ENCODE measurements around the gene SLC2A8.

SLC2A8 gene, protein sequence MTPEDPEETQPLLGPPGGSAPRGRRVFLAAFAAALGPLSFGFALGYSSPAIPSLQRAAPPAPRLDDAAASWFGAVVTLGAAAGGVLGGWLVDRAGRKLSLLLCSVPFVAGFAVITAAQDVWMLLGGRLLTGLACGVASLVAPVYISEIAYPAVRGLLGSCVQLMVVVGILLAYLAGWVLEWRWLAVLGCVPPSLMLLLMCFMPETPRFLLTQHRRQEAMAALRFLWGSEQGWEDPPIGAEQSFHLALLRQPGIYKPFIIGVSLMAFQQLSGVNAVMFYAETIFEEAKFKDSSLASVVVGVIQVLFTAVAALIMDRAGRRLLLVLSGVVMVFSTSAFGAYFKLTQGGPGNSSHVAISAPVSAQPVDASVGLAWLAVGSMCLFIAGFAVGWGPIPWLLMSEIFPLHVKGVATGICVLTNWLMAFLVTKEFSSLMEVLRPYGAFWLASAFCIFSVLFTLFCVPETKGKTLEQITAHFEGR

DNA sequence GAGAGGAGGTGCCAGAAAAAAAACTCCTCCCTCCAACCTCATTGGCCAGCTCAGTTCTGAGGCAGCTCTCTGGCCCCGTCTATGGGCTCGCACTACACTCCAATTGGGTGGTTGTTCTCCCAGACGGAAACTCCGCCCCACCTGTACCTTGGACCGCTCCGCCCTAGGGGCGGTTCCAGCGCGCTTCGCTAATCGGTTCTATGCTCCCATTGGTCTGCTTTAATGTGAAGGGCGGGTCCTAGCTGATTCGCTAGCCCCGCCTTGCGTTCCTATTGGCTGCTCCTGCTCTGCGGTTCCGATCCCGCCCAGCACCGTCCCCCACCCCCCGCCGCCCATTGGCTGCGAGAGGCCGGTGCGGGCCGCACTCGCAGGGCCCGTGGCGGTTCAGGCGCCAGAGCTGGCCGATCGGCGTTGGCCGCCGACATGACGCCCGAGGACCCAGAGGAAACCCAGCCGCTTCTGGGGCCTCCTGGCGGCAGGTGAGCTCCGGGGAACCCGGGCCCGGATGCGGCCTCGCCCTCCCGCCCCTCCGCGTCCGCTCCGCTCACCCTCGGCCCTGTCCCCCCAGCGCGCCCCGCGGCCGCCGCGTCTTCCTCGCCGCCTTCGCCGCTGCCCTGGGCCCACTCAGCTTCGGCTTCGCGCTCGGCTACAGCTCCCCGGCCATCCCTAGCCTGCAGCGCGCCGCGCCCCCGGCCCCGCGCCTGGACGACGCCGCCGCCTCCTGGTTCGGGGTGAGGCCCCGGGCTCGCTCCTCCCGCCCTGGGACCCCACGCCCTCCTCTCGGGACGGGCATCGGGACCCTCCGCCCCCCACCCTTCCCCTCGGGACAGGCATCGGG lies at the start of gene SLC2A8:
SLC2A8 (plus strand) TSS at position 362 of the 838 bp plus-strand sequence; CDS start at position 424, 62 bp downstream.
- H4K20me1 ChIP-seq (ENCODE audit: insufficient read depth, low read length, poor library complexity, severe bottlenecking): no peaks in the 10 kb centered on the region
- H3K4me2 ChIP-seq (ENCODE audit: low read depth, low read length, poor library complexity, severe bottlenecking): no peak within 1 kb of the TSS
- H3K9ac ChIP-seq (ENCODE audit: low read depth, low read length, poor library complexity, severe bottlenecking): no peak within 1 kb of the TSS
- H3K9me3 ChIP-seq (ENCODE audit: insufficient read depth, low read depth, low read length): no peaks in the 10 kb centered on the region
- no peaks in the 10 kb centered on the region for H3K79me2 ChIP-seq (ENCODE audit: insufficient read depth, low read length)
- no peak within 1 kb of the TSS for H3K4me3 ChIP-seq (ENCODE audit: low read length, poor library complexity, severe bottlenecking)
- no peaks in the 10 kb centered on the region for H3K36me3 ChIP-seq (ENCODE audit: insufficient read depth, low read length)
- no peak for TF ChIP-seq EZH2phosphoT487 (IDR thresholded peaks at IDR 0.05; ENCODE audit: borderline replicate concordance)
- TF ChIP-seq, protein P1, sequence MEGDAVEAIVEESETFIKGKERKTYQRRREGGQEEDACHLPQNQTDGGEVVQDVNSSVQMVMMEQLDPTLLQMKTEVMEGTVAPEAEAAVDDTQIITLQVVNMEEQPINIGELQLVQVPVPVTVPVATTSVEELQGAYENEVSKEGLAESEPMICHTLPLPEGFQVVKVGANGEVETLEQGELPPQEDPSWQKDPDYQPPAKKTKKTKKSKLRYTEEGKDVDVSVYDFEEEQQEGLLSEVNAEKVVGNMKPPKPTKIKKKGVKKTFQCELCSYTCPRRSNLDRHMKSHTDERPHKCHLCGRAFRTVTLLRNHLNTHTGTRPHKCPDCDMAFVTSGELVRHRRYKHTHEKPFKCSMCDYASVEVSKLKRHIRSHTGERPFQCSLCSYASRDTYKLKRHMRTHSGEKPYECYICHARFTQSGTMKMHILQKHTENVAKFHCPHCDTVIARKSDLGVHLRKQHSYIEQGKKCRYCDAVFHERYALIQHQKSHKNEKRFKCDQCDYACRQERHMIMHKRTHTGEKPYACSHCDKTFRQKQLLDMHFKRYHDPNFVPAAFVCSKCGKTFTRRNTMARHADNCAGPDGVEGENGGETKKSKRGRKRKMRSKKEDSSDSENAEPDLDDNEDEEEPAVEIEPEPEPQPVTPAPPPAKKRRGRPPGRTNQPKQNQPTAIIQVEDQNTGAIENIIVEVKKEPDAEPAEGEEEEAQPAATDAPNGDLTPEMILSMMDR (conservative IDR thresholded peaks at IDR 0.05; ENCODE audit: low read length): no peak
- no peaks in the 10 kb centered on the region for H3F3A ChIP-seq (ENCODE audit: low read depth)
- no peaks in the 10 kb centered on the region for H3K9me2 ChIP-seq (replicated peaks; ENCODE audit: low read depth, low read length)
- no peak within 1 kb of the TSS for H2AFZ ChIP-seq (ENCODE audit: low read length)
- H3K27me3 ChIP-seq (ENCODE audit: insufficient read depth, low read length, poor library complexity, severe bottlenecking): peaks cover 83% of the 10 kb centered on the region
- H3K4me1 ChIP-seq (ENCODE audit: insufficient read depth, low read length, poor library complexity, severe bottlenecking): no peaks in the 10 kb centered on the region

DNA sequence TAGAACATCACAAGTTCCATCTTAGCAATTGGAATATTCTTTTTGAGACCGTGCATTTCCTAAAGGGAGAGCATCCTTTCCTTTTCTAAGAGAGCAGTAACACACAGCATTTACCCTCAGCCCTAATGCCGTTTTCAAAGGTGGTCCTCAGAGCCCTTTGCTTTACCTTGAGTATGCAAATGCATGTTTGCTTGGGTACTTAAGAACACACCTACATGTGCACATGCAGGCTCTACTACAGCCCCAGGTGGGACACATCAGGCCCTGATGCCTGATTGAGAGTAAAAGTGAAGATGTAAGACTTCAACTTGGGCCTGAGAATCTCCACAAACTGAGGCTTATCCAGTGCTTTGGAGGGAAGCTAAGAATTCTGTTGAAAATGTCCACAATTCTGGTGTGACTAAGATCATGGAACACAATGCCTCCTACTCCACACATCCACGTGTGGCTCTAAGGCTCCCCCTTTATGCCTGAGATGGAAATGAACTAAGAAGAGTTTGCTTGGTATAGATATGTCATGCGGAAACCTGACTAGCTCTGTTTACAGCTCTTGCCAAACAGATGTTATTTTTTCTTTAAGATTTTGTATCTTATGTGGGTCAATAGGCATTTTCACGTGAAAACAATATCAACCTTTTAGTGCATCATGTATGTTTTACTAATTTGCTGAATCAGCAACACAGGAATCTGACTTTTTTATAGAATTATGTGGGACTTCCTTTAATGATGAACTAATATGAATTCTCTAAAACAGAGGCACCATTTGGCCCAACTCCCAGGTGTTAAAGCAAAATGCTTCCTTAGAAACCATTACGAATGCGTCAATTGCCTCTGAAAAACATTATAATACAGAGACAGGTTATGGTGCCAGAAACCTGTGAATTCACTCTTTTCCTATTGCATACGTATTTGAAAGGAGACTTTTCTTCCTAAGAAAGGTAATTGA lies 48.9 kb upstream of the SLC2A8 start:
- Histone ChIP-seq H4K20me1 (ENCODE audit: insufficient read depth, low read length, poor library complexity, severe bottlenecking) (no peaks in the 10 kb centered on the region), H3K36me3 (ENCODE audit: insufficient read depth, low read length) (no peaks in the 10 kb centered on the region), H3K9me2 (replicated peaks; ENCODE audit: low read depth, low read length) (no peaks in the 10 kb centered on the region), H3K4me2 (ENCODE audit: low read depth, low read length, poor library complexity, severe bottlenecking) (no peak overlapping the region), H3K9ac (ENCODE audit: low read depth, low read length, poor library complexity, severe bottlenecking) (no peak overlapping the region), H3K27me3 (ENCODE audit: insufficient read depth, low read length, poor library complexity, severe bottlenecking) (no peaks in the 10 kb centered on the region), H3K9me3 (ENCODE audit: insufficient read depth, low read depth, low read length) (no peaks in the 10 kb centered on the region), H3K4me3 (ENCODE audit: low read length, poor library complexity, severe bottlenecking) (no peak overlapping the region), H3K4me1 (ENCODE audit: insufficient read depth, low read length, poor library complexity, severe bottlenecking) (no peaks in the 10 kb centered on the region), H3K79me2 (ENCODE audit: insufficient read depth, low read length) (no peaks in the 10 kb centered on the region), H2AFZ (ENCODE audit: low read length) (peak overlapping the region; percentile 40; the same call in 1 of the 2 replicates), H3F3A (ENCODE audit: low read depth) (no peaks in the 10 kb centered on the region)
- TF ChIP-seq, protein P1 (conservative IDR thresholded peaks at IDR 0.05; ENCODE audit: low read length): peak; percentile 59
- TF ChIP-seq EZH2phosphoT487 (IDR thresholded peaks at IDR 0.05; ENCODE audit: borderline replicate concordance): no peak

DNA sequence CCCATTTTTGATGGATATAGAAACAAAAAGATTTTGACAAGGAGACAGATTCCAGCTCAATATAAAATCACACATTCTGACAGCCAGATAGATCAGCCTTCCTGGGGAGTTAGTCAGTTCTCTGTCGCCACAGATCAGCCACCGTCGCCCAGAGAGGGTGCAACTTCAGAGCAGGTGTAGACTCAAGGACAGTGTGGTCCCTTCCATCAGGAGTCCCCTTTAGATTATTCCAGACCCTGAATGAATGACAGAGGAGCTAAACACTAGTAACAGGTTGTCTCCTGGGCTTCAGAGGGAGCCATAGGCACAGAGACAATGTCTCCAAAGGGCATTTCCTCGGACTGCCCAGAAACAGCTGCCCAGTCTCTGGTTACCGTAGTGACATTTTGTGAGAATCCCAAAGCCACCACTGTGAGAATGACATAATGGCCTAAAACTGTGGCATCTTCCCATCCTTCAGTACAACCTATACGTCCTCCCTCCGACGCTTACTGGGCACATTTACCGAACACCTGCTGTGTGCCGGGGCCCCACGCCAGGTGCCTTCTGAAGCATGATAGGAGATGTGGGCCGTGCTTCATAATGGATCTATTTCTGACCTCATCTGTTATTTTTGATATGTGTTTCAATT lies 47.4 kb upstream of the SLC2A8 start:
- Histone ChIP-seq H3K27me3 (ENCODE audit: insufficient read depth, low read length, poor library complexity, severe bottlenecking) (no peaks in the 10 kb centered on the region), H3K79me2 (ENCODE audit: insufficient read depth, low read length) (no peaks in the 10 kb centered on the region), H2AFZ (ENCODE audit: low read length) (no peak overlapping the region), H3K9ac (ENCODE audit: low read depth, low read length, poor library complexity, severe bottlenecking) (no peak overlapping the region), H3K9me2 (replicated peaks; ENCODE audit: low read depth, low read length) (no peaks in the 10 kb centered on the region), H3K4me3 (ENCODE audit: low read length, poor library complexity, severe bottlenecking) (no peak overlapping the region), H3K9me3 (ENCODE audit: insufficient read depth, low read depth, low read length) (no peaks in the 10 kb centered on the region), H3K4me1 (ENCODE audit: insufficient read depth, low read length, poor library complexity, severe bottlenecking) (no peaks in the 10 kb centered on the region), H3F3A (ENCODE audit: low read depth) (no peaks in the 10 kb centered on the region), H4K20me1 (ENCODE audit: insufficient read depth, low read length, poor library complexity, severe bottlenecking) (no peaks in the 10 kb centered on the region), H3K36me3 (ENCODE audit: insufficient read depth, low read length) (no peaks in the 10 kb centered on the region), H3K4me2 (ENCODE audit: low read depth, low read length, poor library complexity, severe bottlenecking) (no peak overlapping the region)
- TF ChIP-seq, protein P1 (conservative IDR thresholded peaks at IDR 0.05; ENCODE audit: low read length): no peak
- TF ChIP-seq EZH2phosphoT487 (IDR thresholded peaks at IDR 0.05; ENCODE audit: borderline replicate concordance): no peak
